Measurements from ENCODE around the gene CNRIP1.
"Not testable (repeated sequence)": the region's sequence is repeated elsewhere in the genome, so short reads cannot be mapped to it uniquely, and the experiment has no call there.

The CNRIP1 gene

GRCh38 chr2:68319398-68320117, at the start of gene CNRIP1:
Gene CNRIP1 (minus strand): TSS chr2:68319949. CDS start chr2:68319400, 549 bp downstream.
- DNase-seq (ENCODE audit: low spot score), result peak; percentile 67

GRCh38 chr2:68369337-68369734, 49.6 kb upstream of the CNRIP1 start:
- no peak for DNase-seq (ENCODE audit: low spot score)

- peak; percentile 29 for DNase-seq (ENCODE audit: low spot score)
Measured at GRCh38 chr2:68368654-68369336, 49.0 kb upstream of the CNRIP1 start.

GRCh38 chr2:68367953-68368653, 48.4 kb upstream of the CNRIP1 start:
- no peak for DNase-seq (ENCODE audit: low spot score)

GRCh38 chr2:68366083-68366560, 46.4 kb upstream of the CNRIP1 start:
- no peak for DNase-seq (ENCODE audit: low spot score)

GRCh38 chr2:68365087-68365486, 45.3 kb upstream of the CNRIP1 start, which contains the start of gene PLEK:
Gene PLEK (plus strand): TSS chr2:68365282. CDS start chr2:68365352, 70 bp downstream.
- DNase-seq (ENCODE audit: low spot score), result no peak

GRCh38 chr2:68363721-68364120, 44.0 kb upstream of the CNRIP1 start:
- DNase-seq (ENCODE audit: low spot score), result no peak

- DNase-seq (ENCODE audit: low spot score), result no peak
Measured at GRCh38 chr2:68362749-68363148, 43.0 kb upstream of the CNRIP1 start.

GRCh38 chr2:68362069-68362468, 42.3 kb upstream of the CNRIP1 start:
- DNase-seq (ENCODE audit: low spot score), result peak; percentile 42

GRCh38 chr2:68359889-68360288, 40.1 kb upstream of the CNRIP1 start:
- no peak for DNase-seq (ENCODE audit: low spot score)

- DNase-seq (ENCODE audit: low spot score), result peak; percentile 49
Measured at GRCh38 chr2:68357605-68358337, 38.0 kb upstream of the CNRIP1 start.

GRCh38 chr2:68356599-68357239, 37.0 kb upstream of the CNRIP1 start:
- no peak for DNase-seq (ENCODE audit: low spot score)

- no peak for DNase-seq (ENCODE audit: low spot score)
Measured at GRCh38 chr2:68352651-68353391, 33.1 kb upstream of the CNRIP1 start.

- DNase-seq (ENCODE audit: low spot score), result no peak
Measured at GRCh38 chr2:68351997-68352396, 32.2 kb upstream of the CNRIP1 start.

- DNase-seq (ENCODE audit: low spot score), result not testable (repeated sequence)
Measured at GRCh38 chr2:68349091-68349490, 29.3 kb upstream of the CNRIP1 start.

GRCh38 chr2:68345129-68345875, 25.6 kb upstream of the CNRIP1 start:
- no peak for DNase-seq (ENCODE audit: low spot score)

- no peak for DNase-seq (ENCODE audit: low spot score)
Measured at GRCh38 chr2:68344031-68344430, 24.3 kb upstream of the CNRIP1 start.

- DNase-seq (ENCODE audit: low spot score), result no peak
Measured at GRCh38 chr2:68342470-68342869, 22.7 kb upstream of the CNRIP1 start.

GRCh38 chr2:68341583-68341982, 21.8 kb upstream of the CNRIP1 start:
- no peak for DNase-seq (ENCODE audit: low spot score)

GRCh38 chr2:68341062-68341329, 21.2 kb upstream of the CNRIP1 start:
- no peak for DNase-seq (ENCODE audit: low spot score)

Measured in hepatic stellate cell (primary cell).